Panc1 (cell line): ENCODE measurements around the gene XRCC4. TPM values are rescaled to one million over a fixed set of nuclear protein-coding genes. Genes with fewer than 3 reads are reported as not detected.

Source experiments
- ATAC-seq: fragments of 200-7000 bp; cut with Tn5 transposase; 2 replicates; pipeline ENCODE4 v1.9.1; 2020; ENCODE audit warnings: mild to moderate bottlenecking, moderate library complexity
- BruUV-seq: library from RNA; stranded (reverse); fragments of 400-500 nt; replicated peaks from 2 replicates; lab custom pipeline; 2021; lab: Mats Ljungman, UMichigan
- CTCF ChIA-PET: fragments of 300-600 bp; sonication (Branson Sonifier 250); formaldehyde crosslinking; loops from one replicate; lab custom pipeline; 2022; ENCODE audit warnings: antibody characterized with exemption; lab: Charles Lee
- POLR2A ChIA-PET: fragments of 300-600 bp; sonication (Branson Sonifier 250); formaldehyde crosslinking; loops from one replicate; lab custom pipeline; 2022; ENCODE audit warnings: antibody characterized with exemption; lab: Charles Lee
- DNase-seq: peaks from one replicate; pipeline ENCODE4 v3.0.0-alpha.2; 2010; ENCODE audit warnings: low read depth, low spot score
- H3K27ac ChIP-seq: 2 replicates; pipeline ENCODE4 v1.5.1; 2011; ENCODE audit warnings: mild to moderate bottlenecking, low read length, inconsistent platforms
- H3K27me3 ChIP-seq: fragments of 200-500 bp; sonication (Bioruptor generic); 2 replicates; pipeline ENCODE4 v1.6.0; 2014; ENCODE audit warnings: low read length, inconsistent platforms; ENCODE audit not compliant: control insufficient read depth, insufficient read depth
- H3K36me3 ChIP-seq: fragments of 200-500 bp; sonication (Bioruptor generic); 2 replicates; pipeline ENCODE4 v1.5.1; 2014; ENCODE audit warnings: inconsistent platforms, mild to moderate bottlenecking, low read length, moderate library complexity; ENCODE audit not compliant: control insufficient read depth, insufficient read depth
- H3K4me1 ChIP-seq: 2 replicates; pipeline ENCODE4 v1.5.1; 2011; ENCODE audit warnings: inconsistent platforms, mild to moderate bottlenecking, low read length, moderate library complexity; ENCODE audit not compliant: control insufficient read depth, insufficient read depth
- H3K4me3 ChIP-seq, 2 experiments: 2 replicates each; pipeline ENCODE4 v1.5.1; 2011 to 2012; ENCODE audit warnings: low read depth in 2 of 2, low read length in 2 of 2, mild to moderate bottlenecking in 2 of 2, inconsistent platforms in 1 of 2, moderate library complexity in 1 of 2
- H3K9me3 ChIP-seq: fragments of 200-500 bp; sonication (Bioruptor generic); 2 replicates; pipeline ENCODE4 v1.5.1; 2014; ENCODE audit warnings: low read depth, mild to moderate bottlenecking, inconsistent platforms, low read length, moderate library complexity; ENCODE audit not compliant: control insufficient read depth, insufficient read depth
- POLR2AphosphoS5 ChIP-seq: IDR thresholded peaks from 2 replicates; pipeline ENCODE4 v1.6.1; 2012; ENCODE audit warnings: mild to moderate bottlenecking, low read depth, low read length, moderate library complexity
- SIN3A ChIP-seq: IDR thresholded peaks from 2 replicates; pipeline ENCODE4 v1.6.1; 2012; ENCODE audit warnings: low read depth, mild to moderate bottlenecking, low read length, moderate library complexity, borderline replicate concordance; ENCODE audit not compliant: insufficient read depth
- TCF7L2 ChIP-seq: IDR thresholded peaks from 2 replicates; pipeline ENCODE4 v1.6.1; 2011; ENCODE audit warnings: mild to moderate bottlenecking, low read depth, low read length, inconsistent platforms
- in situ Hi-C: cut with HindIII; loops from 2 replicates; pipeline ENCODE4 v1.10.0; 2016; ENCODE audit warnings: low sequenced_read_pairs, low pct_unique_long_range_greater_than_20kb
- intact Hi-C: fragments of 100-400 bp; cut with micrococcal nuclease; formaldehyde crosslinking; loops from one replicate; pipeline ENCODE4 v1.10.0; 2022; ENCODE audit not compliant: unreplicated experiment
- total RNA-seq: library from RNA; stranded (reverse); gene quantifications from one replicate; pipeline ENCODE4 v1.2.1, GENCODE V29; 2021; ENCODE audit not compliant: unreplicated experiment
- TF ChIP-seq, protein P1 (sequence below): fragments of 450-650 bp; IDR thresholded peaks from 2 replicates; pipeline ENCODE4 v1.5.1; 2017; ENCODE audit warnings: mild to moderate bottlenecking
- TF ChIP-seq, protein P2 (sequence below), 2 experiments: IDR thresholded peaks; 2 replicates each; pipeline ENCODE4 v1.6.1; 2011 to 2012; ENCODE audit warnings: low read depth in 2 of 2, control low read depth in 1 of 2, low read length in 1 of 2, mild to moderate bottlenecking in 1 of 2, moderate library complexity in 1 of 2; ENCODE audit not compliant: insufficient read depth in 1 of 2

The XRCC4 gene
- total RNA-seq, 1 experiment from 2014 or later, result 12.5 TPM

DNA sequence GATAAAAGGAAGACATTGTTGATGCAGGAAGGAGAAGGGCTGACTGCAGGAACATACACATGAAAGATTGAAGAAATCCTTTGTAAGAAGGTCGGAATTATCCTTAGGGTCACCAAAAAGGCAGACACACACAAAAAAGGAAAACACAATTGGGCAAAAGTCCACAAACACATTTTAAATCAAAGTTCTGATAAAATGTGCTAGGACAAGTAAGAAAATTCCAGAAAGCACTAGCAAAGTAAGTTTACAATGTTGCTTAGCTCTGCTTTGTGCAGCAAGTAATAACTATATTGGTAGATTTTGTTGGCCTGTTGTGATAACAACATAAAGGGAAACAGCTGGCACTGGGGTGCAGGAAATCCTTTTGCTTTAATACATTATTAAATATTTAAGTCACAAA is 294.4 kb downstream of the XRCC4 start:
- Histone ChIP-seq H3K9me3 (no peaks in the 10 kb centered on the region), H3K4me1 (no peaks in the 10 kb centered on the region), H3K36me3 (no peaks in the 10 kb centered on the region), H3K4me3 (no peak overlapping the region), H3K27me3 (no peaks in the 10 kb centered on the region), H3K27ac (no peak overlapping the region)
- ChIA-PET CTCF (no interaction called here), POLR2A (no interaction called here)
- no TSS peak for BruUV-seq
- no peak for DNase-seq
- no peak for TF ChIP-seq TCF7L2
- no peak for TF ChIP-seq POLR2AphosphoS5
- no peak for TF ChIP-seq SIN3A
- TF ChIP-seq, protein P1, sequence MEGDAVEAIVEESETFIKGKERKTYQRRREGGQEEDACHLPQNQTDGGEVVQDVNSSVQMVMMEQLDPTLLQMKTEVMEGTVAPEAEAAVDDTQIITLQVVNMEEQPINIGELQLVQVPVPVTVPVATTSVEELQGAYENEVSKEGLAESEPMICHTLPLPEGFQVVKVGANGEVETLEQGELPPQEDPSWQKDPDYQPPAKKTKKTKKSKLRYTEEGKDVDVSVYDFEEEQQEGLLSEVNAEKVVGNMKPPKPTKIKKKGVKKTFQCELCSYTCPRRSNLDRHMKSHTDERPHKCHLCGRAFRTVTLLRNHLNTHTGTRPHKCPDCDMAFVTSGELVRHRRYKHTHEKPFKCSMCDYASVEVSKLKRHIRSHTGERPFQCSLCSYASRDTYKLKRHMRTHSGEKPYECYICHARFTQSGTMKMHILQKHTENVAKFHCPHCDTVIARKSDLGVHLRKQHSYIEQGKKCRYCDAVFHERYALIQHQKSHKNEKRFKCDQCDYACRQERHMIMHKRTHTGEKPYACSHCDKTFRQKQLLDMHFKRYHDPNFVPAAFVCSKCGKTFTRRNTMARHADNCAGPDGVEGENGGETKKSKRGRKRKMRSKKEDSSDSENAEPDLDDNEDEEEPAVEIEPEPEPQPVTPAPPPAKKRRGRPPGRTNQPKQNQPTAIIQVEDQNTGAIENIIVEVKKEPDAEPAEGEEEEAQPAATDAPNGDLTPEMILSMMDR, result no peak
- TF ChIP-seq, protein P2, sequence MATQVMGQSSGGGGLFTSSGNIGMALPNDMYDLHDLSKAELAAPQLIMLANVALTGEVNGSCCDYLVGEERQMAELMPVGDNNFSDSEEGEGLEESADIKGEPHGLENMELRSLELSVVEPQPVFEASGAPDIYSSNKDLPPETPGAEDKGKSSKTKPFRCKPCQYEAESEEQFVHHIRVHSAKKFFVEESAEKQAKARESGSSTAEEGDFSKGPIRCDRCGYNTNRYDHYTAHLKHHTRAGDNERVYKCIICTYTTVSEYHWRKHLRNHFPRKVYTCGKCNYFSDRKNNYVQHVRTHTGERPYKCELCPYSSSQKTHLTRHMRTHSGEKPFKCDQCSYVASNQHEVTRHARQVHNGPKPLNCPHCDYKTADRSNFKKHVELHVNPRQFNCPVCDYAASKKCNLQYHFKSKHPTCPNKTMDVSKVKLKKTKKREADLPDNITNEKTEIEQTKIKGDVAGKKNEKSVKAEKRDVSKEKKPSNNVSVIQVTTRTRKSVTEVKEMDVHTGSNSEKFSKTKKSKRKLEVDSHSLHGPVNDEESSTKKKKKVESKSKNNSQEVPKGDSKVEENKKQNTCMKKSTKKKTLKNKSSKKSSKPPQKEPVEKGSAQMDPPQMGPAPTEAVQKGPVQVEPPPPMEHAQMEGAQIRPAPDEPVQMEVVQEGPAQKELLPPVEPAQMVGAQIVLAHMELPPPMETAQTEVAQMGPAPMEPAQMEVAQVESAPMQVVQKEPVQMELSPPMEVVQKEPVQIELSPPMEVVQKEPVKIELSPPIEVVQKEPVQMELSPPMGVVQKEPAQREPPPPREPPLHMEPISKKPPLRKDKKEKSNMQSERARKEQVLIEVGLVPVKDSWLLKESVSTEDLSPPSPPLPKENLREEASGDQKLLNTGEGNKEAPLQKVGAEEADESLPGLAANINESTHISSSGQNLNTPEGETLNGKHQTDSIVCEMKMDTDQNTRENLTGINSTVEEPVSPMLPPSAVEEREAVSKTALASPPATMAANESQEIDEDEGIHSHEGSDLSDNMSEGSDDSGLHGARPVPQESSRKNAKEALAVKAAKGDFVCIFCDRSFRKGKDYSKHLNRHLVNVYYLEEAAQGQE (IDR thresholded peaks at IDR 0.05; ENCODE audit: insufficient read depth in 1 of 2, low read depth in 2 of 2, low read length in 1 of 2), result no peak
- in situ Hi-C loops, result no loop called here
- no peak for ATAC-seq
- intact Hi-C loops, result no loop called here

DNA sequence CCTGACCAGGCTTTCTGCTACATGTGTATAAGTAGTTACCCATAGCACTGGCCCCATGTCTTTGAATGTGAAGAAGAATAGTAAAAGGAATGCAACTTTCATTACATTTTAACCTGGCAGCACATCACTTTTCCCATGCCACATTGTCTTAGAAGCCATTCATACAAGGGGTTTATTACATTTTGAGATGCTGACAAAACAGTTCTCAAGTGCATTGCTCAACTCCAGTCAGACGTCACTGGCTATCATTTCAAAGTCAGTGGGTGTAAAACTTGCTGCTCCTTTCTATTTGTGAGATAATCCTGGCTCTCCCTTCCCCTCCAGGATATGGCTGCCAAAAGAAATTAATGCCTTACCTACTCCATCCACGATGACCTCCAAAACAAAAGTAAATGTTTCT is 297.2 kb downstream of the XRCC4 start:
- TF ChIP-seq, protein P2 (IDR thresholded peaks at IDR 0.05; ENCODE audit: insufficient read depth in 1 of 2, low read depth in 2 of 2, low read length in 1 of 2), result no peak
- TF ChIP-seq TCF7L2 (no peak), POLR2AphosphoS5 (no peak), SIN3A (no peak)
- TF ChIP-seq, protein P1, result no peak
- Histone ChIP-seq H3K27me3 (no peaks in the 10 kb centered on the region), H3K36me3 (no peaks in the 10 kb centered on the region), H3K4me1 (no peaks in the 10 kb centered on the region), H3K27ac (no peak overlapping the region), H3K4me3 (no peak overlapping the region), H3K9me3 (no peaks in the 10 kb centered on the region)
- in situ Hi-C loops, result no loop called here
- no peak for DNase-seq
- POLR2A ChIA-PET, result no interaction called here
- no TSS peak for BruUV-seq
- CTCF ChIA-PET, result no interaction called here
- intact Hi-C loops, result no loop called here
- ATAC-seq, result no peak
